Ishikawa (cell line): ENCODE results near the gene MAGI2.

Experiments
- CEBPB ChIP-seq: IDR thresholded peaks from 2 replicates; pipeline ENCODE4 v1.6.1; 2012
- CREB1 ChIP-seq: IDR thresholded peaks from 2 replicates; pipeline ENCODE4 v1.6.1; 2012; ENCODE audit warnings: low read depth
- EGR1 ChIP-seq: IDR thresholded peaks from 2 replicates; pipeline ENCODE4 v1.6.1; 2012
- EP300 ChIP-seq: IDR thresholded peaks from 2 replicates; pipeline ENCODE4 v1.6.1; 2012; ENCODE audit warnings: borderline replicate concordance
- FOXM1 ChIP-seq: IDR thresholded peaks from 2 replicates; pipeline ENCODE4 v1.6.1; 2012; ENCODE audit warnings: low read depth, borderline replicate concordance
- MAX ChIP-seq: IDR thresholded peaks from 2 replicates; pipeline ENCODE4 v1.6.1; 2012
- NFIC ChIP-seq: IDR thresholded peaks from 2 replicates; pipeline ENCODE4 v1.6.1; 2012
- RAD21 ChIP-seq: IDR thresholded peaks from 2 replicates; pipeline ENCODE4 v1.6.1; 2012; ENCODE audit warnings: low read depth
- REST ChIP-seq: IDR thresholded peaks from 2 replicates; pipeline ENCODE4 v1.6.1; 2012; ENCODE audit warnings: low read depth, mild to moderate bottlenecking
- TAF1 ChIP-seq: IDR thresholded peaks from 2 replicates; pipeline ENCODE4 v1.6.1; 2012; ENCODE audit warnings: low read depth, mild to moderate bottlenecking
- TCF12 ChIP-seq: IDR thresholded peaks from 2 replicates; pipeline ENCODE4 v1.6.1; 2012; ENCODE audit warnings: low read depth
- USF1 ChIP-seq: IDR thresholded peaks from 2 replicates; pipeline ENCODE4 v1.6.1; 2012
- YY1 ChIP-seq: IDR thresholded peaks from 2 replicates; pipeline ENCODE4 v1.6.1; 2012; ENCODE audit warnings: low read depth
- ZBTB7A ChIP-seq: IDR thresholded peaks from 2 replicates; pipeline ENCODE4 v1.6.1; 2012; ENCODE audit warnings: low read depth

- no peak for TF ChIP-seq TCF12
- no peak for TF ChIP-seq REST
- no peak for TF ChIP-seq RAD21
- TF ChIP-seq MAX = no peak
- TF ChIP-seq CREB1 = no peak
- TF ChIP-seq TAF1 = no peak
- no peak for TF ChIP-seq YY1
- no peak for TF ChIP-seq USF1
- TF ChIP-seq EP300 = no peak
- no peak for TF ChIP-seq FOXM1
- TF ChIP-seq CEBPB = no peak
- no peak for TF ChIP-seq ZBTB7A
- no peak for TF ChIP-seq NFIC
- TF ChIP-seq EGR1 = no peak
Measured at GRCh38 chr7:79319369-79319768, 134.1 kb downstream of the MAGI2 start.
